Iris pigment epithelial cell (primary cell): ENCODE results near the gene LDLRAP1.

Experiments used
- DNase-seq: peaks from one replicate; pipeline ENCODE4 v3.0.0-alpha.2; 2011; ENCODE audit warnings: low read depth

Gene LDLRAP1

GRCh38 chr1:25544243-25544764 is 898 bp downstream of the LDLRAP1 start:
- no peak for DNase-seq

GRCh38 chr1:25544819-25545218 is 1.4 kb downstream of the LDLRAP1 start:
- no peak for DNase-seq

GRCh38 chr1:25545767-25546166 is 2.4 kb downstream of the LDLRAP1 start:
- DNase-seq, result no peak

GRCh38 chr1:25546193-25546592 is 2.8 kb downstream of the LDLRAP1 start:
- no peak for DNase-seq

GRCh38 chr1:25548601-25549000 is 5.2 kb downstream of the LDLRAP1 start:
- DNase-seq, result no peak

- peak; percentile 81 for DNase-seq
Measured at GRCh38 chr1:25549273-25550154, 6.1 kb downstream of the LDLRAP1 start.

- DNase-seq, result peak; percentile 88
Measured at GRCh38 chr1:25550155-25550506, 6.7 kb downstream of the LDLRAP1 start.

- DNase-seq, result peak; percentile 27
Measured at GRCh38 chr1:25550683-25551310, 7.4 kb downstream of the LDLRAP1 start.

GRCh38 chr1:25553749-25554429 is 10.5 kb downstream of the LDLRAP1 start:
- DNase-seq, result no peak

GRCh38 chr1:25554430-25554780 is 11.0 kb downstream of the LDLRAP1 start:
- no peak for DNase-seq

GRCh38 chr1:25554886-25555752 is 11.7 kb downstream of the LDLRAP1 start:
- peak; percentile 41 for DNase-seq

GRCh38 chr1:25555753-25556092 is 12.3 kb downstream of the LDLRAP1 start:
- DNase-seq, result no peak

- no peak for DNase-seq
Measured at GRCh38 chr1:25556132-25556670, 12.8 kb downstream of the LDLRAP1 start.

- peak; percentile 67 for DNase-seq
Measured at GRCh38 chr1:25556791-25557476, 13.5 kb downstream of the LDLRAP1 start.

GRCh38 chr1:25557543-25557942 is 14.1 kb downstream of the LDLRAP1 start:
- no peak for DNase-seq

GRCh38 chr1:25559031-25559430 is 15.6 kb downstream of the LDLRAP1 start:
- DNase-seq, result no peak

- DNase-seq, result no peak
Measured at GRCh38 chr1:25560001-25560400, 16.6 kb downstream of the LDLRAP1 start.

- no peak for DNase-seq
Measured at GRCh38 chr1:25560788-25561187, 17.4 kb downstream of the LDLRAP1 start.

GRCh38 chr1:25561421-25562100 is 18.2 kb downstream of the LDLRAP1 start:
- no peak for DNase-seq

GRCh38 chr1:25562101-25562927 is 18.9 kb downstream of the LDLRAP1 start:
- no peak for DNase-seq
